ENCODE data around the gene TBC1D19.

DNA sequence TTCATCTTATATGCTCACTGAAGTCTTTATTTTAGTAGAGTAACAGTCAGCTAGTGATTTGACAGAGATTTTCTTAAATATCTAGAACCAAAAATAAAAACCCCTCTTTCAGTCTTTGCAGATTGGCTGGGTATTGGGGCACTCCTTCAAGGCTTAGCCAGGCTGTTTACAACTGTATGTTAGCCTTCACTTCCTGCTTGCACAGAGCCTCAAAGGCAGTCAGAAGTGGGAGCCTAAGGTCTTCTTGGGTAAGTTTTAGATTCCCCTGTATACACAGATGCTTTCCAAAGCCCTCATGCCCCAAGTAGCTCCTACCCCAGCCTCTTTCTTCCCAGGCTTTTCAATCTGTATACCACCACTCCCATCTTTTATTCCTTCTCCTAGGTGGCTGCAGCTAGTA is 140.7 kb downstream of the TBC1D19 start:
- TF ChIP-seq POLR2A (IDR thresholded peaks at IDR 0.05; ENCODE audit: low read depth, low read length) (no peak), TAF1 (IDR thresholded peaks at IDR 0.05; ENCODE audit: low read depth, low read length) (no peak), PAX5 (IDR thresholded peaks at IDR 0.05; ENCODE audit: insufficient read depth, low read length, severe bottlenecking) (no peak), POLR2AphosphoS5 (IDR thresholded peaks at IDR 0.05; ENCODE audit: low read depth, low read length) (no peak), SPI1 (IDR thresholded peaks at IDR 0.05; ENCODE audit: low read depth, low read length) (no peak)
